Neutrophil (primary cell): ENCODE results near the gene TRAPPC14.

Source experiments
- H3K27ac ChIP-seq: fragments of 200-600 bp; sonication (generic); 2 replicates; pipeline ENCODE4 v1.5.1; 2016; ENCODE audit warnings: mild to moderate bottlenecking, moderate library complexity
- H3K27me3 ChIP-seq: fragments of 200-600 bp; sonication (generic); 2 replicates; pipeline ENCODE4 v1.6.0; 2016; ENCODE audit warnings: mild to moderate bottlenecking
- H3K36me3 ChIP-seq: fragments of 200-600 bp; sonication (generic); 2 replicates; pipeline ENCODE4 v1.5.1; 2017
- H3K4me1 ChIP-seq, 2 experiments: fragments of 200-600 bp in 1 of 2; sonication (generic) in 1 of 2; 1 replicate in 1 of 2; 2 replicates in 1 of 2; pipeline versions ENCODE4 v1.5.1 to v1.6.1; 2013 to 2016; ENCODE audit warnings: low read depth in 1 of 2, low read length in 1 of 2, mild to moderate bottlenecking in 1 of 2, moderate library complexity in 1 of 2; ENCODE audit not compliant: control insufficient read depth in 1 of 2, insufficient read depth in 1 of 2
- H3K4me3 ChIP-seq, 2 experiments: fragments of 200-600 bp in 1 of 2; sonication (generic) in 1 of 2; 1 replicate in 1 of 2; 2 replicates in 1 of 2; pipeline ENCODE4 v1.5.1; 2013 to 2016; ENCODE audit warnings: low read depth in 1 of 2, low read length in 1 of 2, mild to moderate bottlenecking in 1 of 2, moderate library complexity in 1 of 2
- H3K9me3 ChIP-seq: fragments of 200-600 bp; sonication (generic); 2 replicates; pipeline ENCODE4 v1.5.1; 2016
- CTCF ChIP-seq: fragments of 200-600 bp; sonication (generic); IDR thresholded peaks from 2 replicates; pipeline ENCODE4 v1.5.1; 2016; ENCODE audit warnings: antibody characterized with exemption

TRAPPC14 gene

GRCh38 chr7:100118388-100119071, 40.0 kb downstream of the TRAPPC14 start:
- H3K27ac ChIP-seq, result peak overlapping the region; percentile 88
- H3K4me3 ChIP-seq, result peak overlapping the region; percentile 83 to 86
- H3K36me3 ChIP-seq, result peaks cover 6% of the 10 kb centered on the region
- no peak for TF ChIP-seq CTCF
- H3K4me1 ChIP-seq, result peaks cover 22 to 23% of the 10 kb centered on the region in 2 experiments
- H3K27me3 ChIP-seq, result no peaks in the 10 kb centered on the region
- H3K9me3 ChIP-seq, result no peaks in the 10 kb centered on the region

- TF ChIP-seq CTCF, result no peak
- Histone ChIP-seq H3K9me3 (no peaks in the 10 kb centered on the region), H3K27ac (no peak overlapping the region), H3K4me3 (no peak overlapping the region), H3K36me3 (peaks cover 41% of the 10 kb centered on the region), H3K27me3 (no peaks in the 10 kb centered on the region), H3K4me1 (peaks cover 14 to 16% of the 10 kb centered on the region in 2 experiments)
These were observed 43.5 kb downstream of the TRAPPC14 start for GRCh38 chr7:100115026-100115425.

DNA sequence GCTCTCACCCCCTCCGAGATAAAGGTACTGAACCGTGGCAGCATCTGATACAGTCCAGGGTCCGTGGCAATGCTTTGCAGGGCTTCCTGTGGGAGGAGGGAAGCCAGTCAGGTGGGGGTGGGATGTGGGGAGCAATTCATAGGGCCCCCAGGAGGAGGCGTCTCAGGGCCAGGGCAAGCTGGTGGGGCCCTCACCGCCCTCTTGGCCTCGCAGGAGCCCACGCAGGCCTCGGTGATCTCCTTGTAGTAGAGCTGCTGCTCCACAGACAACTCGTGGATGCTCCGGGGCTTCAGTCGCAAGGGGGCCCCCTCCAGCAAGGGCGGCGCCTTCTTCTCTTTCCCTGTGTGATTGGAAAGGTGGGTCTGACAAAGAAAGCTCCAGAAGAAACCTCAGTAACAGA, 46.6 kb downstream of the TRAPPC14 start:
- no peak for TF ChIP-seq CTCF
- H3K27me3 ChIP-seq, result no peaks in the 10 kb centered on the region
- no peak overlapping the region for H3K4me3 ChIP-seq
- H3K9me3 ChIP-seq, result no peaks in the 10 kb centered on the region
- H3K36me3 ChIP-seq, result peaks cover 67% of the 10 kb centered on the region
- H3K27ac ChIP-seq, result no peak overlapping the region
- no peaks in the 10 kb centered on the region for H3K4me1 ChIP-seq

DNA sequence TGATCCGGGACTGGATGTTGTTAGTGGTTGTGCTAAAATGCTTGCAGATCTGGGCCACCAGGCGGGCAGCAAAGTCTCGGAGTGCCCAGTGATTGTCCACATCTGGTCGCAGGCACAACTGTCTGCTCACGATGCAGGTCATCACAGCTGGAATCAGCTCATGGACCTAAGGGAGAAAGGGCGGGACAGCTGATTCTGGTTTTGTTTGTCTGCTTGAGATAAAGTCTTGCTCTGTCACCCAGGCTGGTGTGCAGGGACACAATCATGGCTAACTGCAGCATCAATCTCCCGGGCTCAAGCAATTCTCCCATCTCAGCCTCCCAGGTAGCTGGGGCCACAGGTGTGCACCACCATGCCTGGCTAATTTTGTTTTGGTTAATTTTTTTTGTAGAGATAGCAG, 47.4 kb downstream of the TRAPPC14 start:
- Histone ChIP-seq H3K4me3 (no peak overlapping the region), H3K36me3 (peaks cover 75% of the 10 kb centered on the region), H3K9me3 (no peaks in the 10 kb centered on the region), H3K27me3 (no peaks in the 10 kb centered on the region), H3K27ac (no peak overlapping the region), H3K4me1 (no peaks in the 10 kb centered on the region)
- no peak for TF ChIP-seq CTCF

- Histone ChIP-seq H3K9me3 (no peaks in the 10 kb centered on the region), H3K4me1 (no peaks in the 10 kb centered on the region), H3K4me3 (no peak overlapping the region), H3K27me3 (no peaks in the 10 kb centered on the region), H3K27ac (no peak overlapping the region), H3K36me3 (peaks cover 87% of the 10 kb centered on the region)
- TF ChIP-seq CTCF, result no peak
These were observed 48.9 kb downstream of the TRAPPC14 start for GRCh38 chr7:100109521-100110163.
